LoVo (cell line): ENCODE measurements around the gene KDM4B.

Source experiments
- DNase-seq: peaks from one replicate; pipeline ENCODE4 v3.0.0-alpha.2; 2016; ENCODE audit warnings: low spot score

KDM4B gene

DNA sequence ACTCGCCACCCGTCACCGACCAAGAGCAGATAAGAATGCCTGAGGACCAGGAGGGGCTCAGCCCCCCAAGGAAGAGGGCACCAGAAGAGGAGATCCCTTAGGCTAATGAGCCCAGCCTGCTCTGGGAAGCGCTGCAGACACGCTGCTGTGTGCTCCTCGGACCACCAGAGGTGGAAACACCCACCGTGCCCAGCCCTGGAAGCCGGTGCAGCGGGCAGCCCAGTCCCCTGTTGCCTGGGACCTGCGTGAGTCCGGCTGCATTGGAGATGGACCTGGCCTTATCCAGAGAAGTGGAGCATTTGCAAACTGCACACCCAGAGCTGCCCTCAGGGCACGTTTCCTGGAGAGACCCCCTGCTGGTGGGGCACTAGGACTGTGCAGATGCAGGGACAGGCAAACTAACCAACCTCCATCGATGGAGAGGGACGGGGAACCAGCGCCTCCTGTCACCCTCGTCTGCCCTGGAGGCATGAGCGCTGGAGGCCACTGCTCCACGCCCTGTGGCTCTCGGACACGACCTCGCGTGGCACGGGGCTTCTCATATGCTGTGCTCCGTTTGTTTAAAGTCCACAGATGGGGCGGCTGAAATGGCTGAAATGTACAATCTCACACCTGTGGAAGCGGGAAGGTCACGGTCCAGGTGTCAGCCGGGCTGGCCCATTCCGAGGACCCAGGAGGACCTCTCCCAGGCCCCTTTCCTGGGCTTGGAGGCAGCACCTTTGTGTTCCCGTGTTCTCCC, 153.9 kb downstream of the KDM4B start:
- no peak for DNase-seq

- DNase-seq = no peak
Observed at GRCh38 chr19:5123646-5124045, 154.7 kb downstream of the KDM4B start.

- no peak for DNase-seq
Observed at GRCh38 chr19:5124111-5124855, 155.4 kb downstream of the KDM4B start.

DNA sequence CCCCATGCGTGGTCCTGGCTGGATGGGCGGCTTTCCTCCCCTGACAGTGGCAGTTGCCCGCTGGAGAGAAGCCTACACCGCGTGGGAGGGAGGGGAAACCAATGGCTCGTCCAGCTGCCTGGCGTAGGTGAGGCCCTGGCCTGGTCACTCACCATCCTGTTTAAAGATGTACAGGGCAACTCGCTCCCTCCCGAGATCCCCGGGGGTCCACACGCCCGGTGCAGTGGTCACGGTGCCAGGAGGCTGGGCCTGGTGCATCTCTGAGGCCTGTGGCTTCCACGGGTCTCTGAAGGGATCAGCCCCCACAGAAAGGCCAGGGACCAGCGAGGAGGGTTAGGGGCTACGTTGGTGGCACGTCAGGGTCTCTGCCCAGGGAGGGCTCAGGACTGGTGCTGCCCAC, 156.5 kb downstream of the KDM4B start:
- no peak for DNase-seq

DNA sequence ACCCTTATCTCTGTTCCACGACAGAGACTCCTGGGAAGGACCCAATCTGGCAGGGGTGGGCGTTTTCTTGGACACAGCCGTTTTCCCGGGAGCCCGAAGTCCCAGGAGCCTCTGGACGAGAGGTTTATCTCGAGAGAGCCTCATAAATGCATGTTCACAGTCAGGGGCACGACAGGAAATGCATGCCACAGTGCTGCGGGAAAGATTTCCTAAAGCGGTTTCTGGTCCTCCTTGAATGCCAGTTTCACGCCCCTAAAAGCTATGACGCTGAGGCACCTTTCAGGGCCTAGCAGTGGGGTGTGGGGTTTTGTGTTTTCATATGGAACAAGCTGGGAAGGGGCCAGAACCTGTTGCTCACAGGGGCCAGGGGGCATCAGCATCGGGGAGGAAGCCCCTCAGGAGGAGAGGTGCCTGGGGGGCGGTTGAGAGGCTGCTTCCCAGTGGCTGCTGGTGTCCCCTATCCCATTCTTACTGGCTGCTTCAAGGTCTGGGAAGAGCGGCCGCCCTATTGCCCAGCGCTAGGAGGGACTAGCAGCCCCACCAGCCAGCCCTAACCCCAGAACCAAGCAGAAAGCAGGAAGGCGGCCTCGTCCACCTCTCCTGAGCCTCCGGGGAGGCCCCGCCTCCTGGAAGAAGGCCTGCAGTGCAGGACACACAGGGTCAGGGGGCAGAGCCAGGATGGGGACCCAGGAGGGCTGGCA, 157.0 kb downstream of the KDM4B start:
- no peak for DNase-seq

- no peak for DNase-seq
Observed at GRCh38 chr19:5126498-5127223, 157.7 kb downstream of the KDM4B start.

GRCh38 chr19:5127717-5128116, 158.8 kb downstream of the KDM4B start:
- no peak for DNase-seq

DNA sequence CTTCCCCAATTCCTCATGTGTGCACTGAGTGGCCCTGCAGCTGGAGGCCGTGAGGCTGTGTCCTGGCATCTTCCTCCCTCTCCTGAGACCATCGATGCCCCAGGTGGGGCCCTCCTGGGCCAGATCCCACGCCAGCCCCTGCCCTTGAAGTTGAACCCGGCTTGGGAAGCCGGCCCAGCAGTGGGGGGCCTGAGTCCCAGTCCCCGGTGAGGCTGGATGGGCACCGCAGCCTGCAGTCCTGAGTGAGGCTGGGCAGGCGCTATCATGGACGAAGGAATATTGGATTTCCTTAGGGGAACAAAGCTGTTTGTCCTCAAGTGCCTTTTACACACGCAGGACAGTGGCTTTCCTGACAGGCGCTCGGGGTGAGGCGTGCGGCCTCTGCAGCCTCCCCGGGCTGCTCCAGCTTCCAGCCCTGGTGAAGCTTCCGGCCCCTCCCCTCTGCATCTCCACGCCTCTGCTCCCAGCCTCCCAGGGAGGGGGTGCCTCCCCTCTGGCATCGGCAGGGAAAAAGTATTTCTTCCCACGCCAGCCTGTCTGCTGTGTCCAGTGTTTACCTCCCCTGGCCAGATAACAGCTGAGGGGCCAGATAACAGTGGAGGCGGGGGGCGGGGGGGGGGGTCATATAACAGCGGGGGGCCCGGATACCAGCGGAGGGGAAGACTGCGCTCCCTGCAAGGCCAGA, 159.5 kb downstream of the KDM4B start:
- no peak for DNase-seq

DNA sequence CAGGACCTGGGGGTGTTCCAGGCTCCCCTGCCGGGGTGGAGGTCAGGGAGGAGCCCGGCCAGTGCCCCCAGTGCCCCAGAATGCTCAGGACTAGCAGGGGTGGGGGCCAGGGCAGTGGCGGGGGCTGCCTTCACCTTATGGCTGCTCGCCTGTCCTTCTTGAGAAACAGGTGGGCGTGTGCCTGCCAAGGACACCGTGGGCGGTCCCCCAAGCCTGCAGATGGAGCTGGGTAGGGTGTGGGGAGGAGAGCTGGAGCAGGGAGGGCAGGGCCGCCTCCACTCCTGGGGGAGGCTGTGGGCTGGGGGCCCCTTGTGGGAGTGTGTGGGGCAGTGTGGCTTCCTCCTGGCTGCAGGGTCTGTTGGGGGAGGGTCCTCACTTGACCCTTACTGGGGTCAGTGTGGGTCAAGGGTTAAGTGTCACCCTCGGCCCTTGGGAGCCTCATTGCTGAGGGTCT, 160.1 kb downstream of the KDM4B start:
- no peak for DNase-seq

DNA sequence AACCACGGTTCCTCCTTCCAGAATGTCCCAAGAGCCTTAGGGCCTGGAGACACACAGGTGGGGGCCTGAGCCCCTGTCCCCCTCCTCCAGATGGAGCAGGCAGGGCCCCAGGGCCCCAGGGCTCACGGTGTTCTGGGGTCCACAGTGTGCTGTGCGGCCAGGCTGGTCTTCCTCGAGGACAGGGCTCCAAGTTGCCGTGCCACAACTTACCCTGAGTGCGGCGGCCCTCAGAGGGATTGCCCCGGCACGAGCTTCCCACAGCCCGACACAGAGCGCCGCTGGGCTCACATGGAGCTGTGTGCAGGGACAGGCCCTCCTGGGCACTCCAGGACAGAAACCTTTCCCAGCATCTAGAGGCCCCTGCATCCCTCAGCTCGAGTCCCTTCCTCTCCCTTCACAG, 160.8 kb downstream of the KDM4B start:
- no peak for DNase-seq

DNA sequence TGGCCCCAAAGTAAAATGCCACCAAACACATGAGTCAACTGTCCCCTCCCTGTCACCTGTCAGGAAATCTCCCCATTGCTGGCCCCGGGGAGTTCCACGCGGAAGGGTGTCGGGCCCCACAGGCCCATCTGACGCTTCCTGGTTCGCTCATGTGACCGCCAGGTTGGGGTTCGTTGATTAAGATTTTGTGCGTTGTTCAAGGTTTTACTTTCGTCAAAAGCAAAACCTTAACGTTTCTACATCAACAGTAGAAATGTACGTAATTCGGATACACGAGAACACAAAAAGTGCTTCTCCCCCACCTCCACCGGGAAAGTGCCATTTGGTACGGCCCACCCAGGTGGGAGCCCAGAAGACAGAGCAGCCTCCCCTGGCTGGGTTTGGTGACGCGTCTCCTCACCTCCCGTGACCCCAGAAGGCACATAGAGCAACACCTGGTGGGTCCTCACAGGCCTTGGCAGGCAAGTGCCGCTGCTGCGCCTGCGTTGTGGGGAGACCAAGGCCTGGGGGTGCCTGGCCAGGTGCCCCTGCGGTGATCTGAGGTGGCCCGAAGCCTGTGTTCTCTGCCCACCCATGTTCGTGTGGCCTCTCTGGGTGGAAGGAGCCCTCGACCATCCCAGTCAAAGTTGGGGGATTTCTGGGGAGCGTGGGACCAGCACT, 161.6 kb downstream of the KDM4B start:
- DNase-seq = no peak

GRCh38 chr19:5131031-5131505, 162.2 kb downstream of the KDM4B start:
- no peak for DNase-seq

GRCh38 chr19:5131506-5132205, 162.7 kb downstream of the KDM4B start:
- DNase-seq = no peak

- DNase-seq = no peak
Observed at GRCh38 chr19:5132206-5132560, 163.3 kb downstream of the KDM4B start.

DNA sequence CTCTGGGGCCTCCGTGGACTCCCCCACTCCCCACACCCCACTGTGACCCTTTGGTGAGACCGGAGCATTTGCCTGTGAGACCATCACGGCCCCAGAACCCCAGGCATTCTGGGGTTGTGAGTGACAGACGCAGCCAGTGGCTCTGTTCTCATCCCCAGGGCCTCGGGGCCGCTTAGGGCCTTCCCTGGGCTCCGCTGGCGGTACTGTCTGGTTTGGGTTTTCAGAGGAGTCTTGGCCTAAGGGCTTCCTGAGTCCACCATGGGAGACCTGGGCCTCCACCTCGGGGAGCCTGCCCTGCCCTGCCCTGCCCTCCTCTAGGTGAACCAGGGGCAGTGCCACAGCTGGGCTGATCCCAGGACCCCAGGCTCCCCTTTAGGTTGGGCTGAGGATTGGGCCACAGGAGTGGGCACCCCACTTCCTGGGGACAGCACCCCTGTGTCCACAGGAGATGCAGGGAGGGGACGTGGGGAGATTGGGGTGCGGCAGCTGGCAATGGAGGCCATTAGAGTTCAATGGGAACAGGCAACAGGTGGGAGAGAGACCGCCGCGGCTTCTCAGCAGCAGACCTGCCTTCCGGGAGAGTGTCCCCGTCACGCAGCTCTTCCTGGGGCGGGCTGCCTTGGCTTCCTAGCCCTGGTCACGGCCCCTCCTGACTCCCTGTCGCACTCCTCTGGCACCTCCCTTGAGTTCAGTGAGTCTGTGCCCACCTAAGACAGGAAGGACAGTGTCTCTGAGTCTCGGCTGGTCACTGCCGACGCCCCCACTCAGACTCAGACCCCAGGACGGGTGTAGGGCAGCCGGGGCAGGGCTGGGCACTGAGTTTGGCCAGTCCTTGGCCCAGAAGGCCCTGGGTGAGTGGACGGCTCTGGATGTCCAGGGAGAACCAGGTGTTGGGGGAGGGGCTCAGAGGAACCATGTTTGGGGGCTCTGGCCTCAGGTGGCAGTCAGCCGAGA, 164.1 kb downstream of the KDM4B start:
- no peak for DNase-seq

GRCh38 chr19:5133986-5134595, 165.2 kb downstream of the KDM4B start:
- DNase-seq = no peak

- DNase-seq = no peak
Observed at GRCh38 chr19:5134691-5135090, 165.8 kb downstream of the KDM4B start.

DNA sequence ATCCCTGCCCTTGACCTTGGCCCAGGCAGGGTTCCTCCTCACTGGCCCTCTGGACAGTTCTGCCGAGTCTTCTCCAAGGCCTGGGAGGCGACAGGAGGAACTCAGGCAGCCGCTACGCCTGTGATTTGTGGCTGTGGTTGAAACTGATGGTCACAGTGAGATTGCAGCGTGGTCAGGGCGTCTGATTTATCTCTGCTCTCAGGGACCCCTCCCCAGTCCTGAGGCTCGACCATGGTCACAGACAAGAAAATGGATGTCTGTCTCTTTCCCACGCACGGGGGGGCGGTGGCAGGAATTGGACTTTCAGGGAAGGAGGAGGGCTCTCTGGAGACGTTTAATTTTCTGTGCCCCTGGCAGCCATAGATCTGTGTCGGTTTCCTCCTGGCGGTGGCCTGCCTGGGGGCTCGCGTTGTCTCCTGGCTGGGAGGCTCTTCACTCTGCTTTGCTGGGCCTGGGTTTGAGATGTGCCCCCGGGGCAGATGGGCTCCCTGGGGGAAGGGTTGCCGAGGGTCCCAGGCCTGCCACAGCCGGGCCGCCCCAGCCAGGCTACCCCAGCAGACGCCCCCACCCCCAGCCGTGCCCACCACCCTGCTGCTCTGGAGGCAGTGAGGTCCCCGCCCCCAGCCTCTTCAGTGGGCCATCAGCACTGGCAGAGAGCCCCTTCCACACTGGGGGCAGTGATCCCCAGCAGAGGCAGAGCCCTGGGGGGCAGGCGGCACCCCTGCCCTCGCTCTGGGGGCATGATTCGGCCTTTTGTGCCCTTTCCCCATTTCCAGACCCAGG, 167.4 kb downstream of the KDM4B start:
- DNase-seq = no peak
